Loucy (cell line): ENCODE data around the gene ZNF12.

ENCODE experiments used
- H2AFZ ChIP-seq: fragments of 200-600 bp; sonication (generic); 2 replicates; pipeline ENCODE4 v1.6.0; 2016; ENCODE audit warnings: antibody characterized with exemption, mild to moderate bottlenecking, low read length, moderate library complexity
- H3F3A ChIP-seq: fragments of 200-600 bp; 2 replicates; pipeline ENCODE4 v1.6.0; 2016; ENCODE audit warnings: antibody characterized with exemption, low read depth, mild to moderate bottlenecking
- H3K27me3 ChIP-seq: fragments of 200-600 bp; sonication (generic); 2 replicates; pipeline ENCODE4 v1.6.1; 2014; ENCODE audit warnings: low read length, mild to moderate bottlenecking; ENCODE audit not compliant: insufficient read depth, poor library complexity, severe bottlenecking
- H3K36me3 ChIP-seq: fragments of 200-600 bp; sonication (generic); 2 replicates; pipeline ENCODE4 v1.6.1; 2016; ENCODE audit warnings: low read length; ENCODE audit not compliant: insufficient read depth
- H3K4me1 ChIP-seq: fragments of 200-600 bp; sonication (generic); 2 replicates; pipeline ENCODE4 v1.5.1; 2014; ENCODE audit warnings: low read length, mild to moderate bottlenecking; ENCODE audit not compliant: insufficient read depth, poor library complexity, severe bottlenecking
- H3K4me2 ChIP-seq: fragments of 200-600 bp; sonication (generic); 2 replicates; pipeline ENCODE4 v1.6.0; 2014; ENCODE audit warnings: antibody characterized with exemption, low read length, low read depth, mild to moderate bottlenecking; ENCODE audit not compliant: poor library complexity, severe bottlenecking
- H3K4me3 ChIP-seq: fragments of 200-600 bp; sonication (generic); 2 replicates; pipeline ENCODE4 v1.5.1; 2014; ENCODE audit warnings: low read length, mild to moderate bottlenecking, mixed read lengths; ENCODE audit not compliant: poor library complexity, severe bottlenecking
- H3K79me2 ChIP-seq: fragments of 200-600 bp; sonication (generic); 2 replicates; pipeline ENCODE4 v1.6.1; 2014; ENCODE audit warnings: low read length; ENCODE audit not compliant: insufficient read depth
- H3K9ac ChIP-seq: fragments of 200-600 bp; sonication (generic); 2 replicates; pipeline ENCODE4 v1.6.0; 2014; ENCODE audit warnings: mild to moderate bottlenecking, low read depth, low read length, moderate library complexity; ENCODE audit not compliant: poor library complexity, severe bottlenecking
- H3K9me2 ChIP-seq: fragments of 200-600 bp; sonication (generic); replicated peaks from 2 replicates; pipeline ENCODE4 v1.6.1; 2016; ENCODE audit warnings: low read depth, low read length, mixed read lengths
- H3K9me3 ChIP-seq: fragments of 200-600 bp; sonication (generic); 2 replicates; pipeline ENCODE4 v1.6.1; 2014; ENCODE audit warnings: mild to moderate bottlenecking, antibody characterized with exemption, low read length, low read depth; ENCODE audit not compliant: insufficient read depth
- H4K20me1 ChIP-seq: fragments of 200-600 bp; sonication (generic); 2 replicates; pipeline ENCODE4 v1.6.0; 2014; ENCODE audit warnings: antibody characterized with exemption, low read length, mild to moderate bottlenecking; ENCODE audit not compliant: insufficient read depth, poor library complexity, severe bottlenecking
- EZH2phosphoT487 ChIP-seq: fragments of 200-600 bp; IDR thresholded peaks from 2 replicates; pipeline ENCODE4 v1.6.1; 2018; ENCODE audit warnings: antibody characterized with exemption, mild to moderate bottlenecking, moderate library complexity, borderline replicate concordance
- TF ChIP-seq, protein P1 (sequence below): fragments of 200-600 bp; sonication (generic); conservative IDR thresholded peaks from 2 replicates; pipeline ENCODE4 v1.5.1; 2014; ENCODE audit warnings: mild to moderate bottlenecking, antibody characterized with exemption, low read length

Gene ZNF12

DNA sequence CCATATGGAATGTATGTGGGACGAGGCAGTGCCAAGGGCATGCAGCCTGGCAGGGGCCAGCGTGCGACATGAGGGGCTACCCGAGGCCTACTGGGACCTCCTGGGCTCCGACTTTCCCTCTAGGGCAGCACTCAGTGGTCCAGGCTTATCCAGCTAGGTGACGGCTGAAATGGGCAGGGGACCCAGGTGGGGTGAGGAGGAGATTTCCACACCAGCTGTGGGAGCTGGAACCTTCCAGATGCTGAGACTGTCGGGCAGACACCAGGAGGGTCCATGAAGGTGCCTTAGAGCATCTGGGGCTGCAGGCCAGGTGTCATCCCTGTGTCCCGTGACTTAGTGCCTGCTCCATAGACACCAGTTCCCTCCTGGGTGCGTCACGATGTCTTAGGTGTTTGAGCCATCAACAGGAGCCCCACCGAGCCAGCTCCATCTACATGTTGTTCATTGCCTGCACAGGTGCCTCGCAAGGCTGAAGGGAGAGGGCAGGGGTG, 56.2 kb downstream of the ZNF12 start:
- H3F3A ChIP-seq = no peaks in the 10 kb centered on the region
- H3K79me2 ChIP-seq = peaks cover 15% of the 10 kb centered on the region; the same call in 1 of the 2 replicates
- H3K4me3 ChIP-seq = no peak overlapping the region
- H3K27me3 ChIP-seq = no peaks in the 10 kb centered on the region
- H3K4me1 ChIP-seq = no peaks in the 10 kb centered on the region
- H3K9me3 ChIP-seq = no peaks in the 10 kb centered on the region
- H2AFZ ChIP-seq = no peak overlapping the region
- TF ChIP-seq EZH2phosphoT487 = no peak
- TF ChIP-seq, protein P1, sequence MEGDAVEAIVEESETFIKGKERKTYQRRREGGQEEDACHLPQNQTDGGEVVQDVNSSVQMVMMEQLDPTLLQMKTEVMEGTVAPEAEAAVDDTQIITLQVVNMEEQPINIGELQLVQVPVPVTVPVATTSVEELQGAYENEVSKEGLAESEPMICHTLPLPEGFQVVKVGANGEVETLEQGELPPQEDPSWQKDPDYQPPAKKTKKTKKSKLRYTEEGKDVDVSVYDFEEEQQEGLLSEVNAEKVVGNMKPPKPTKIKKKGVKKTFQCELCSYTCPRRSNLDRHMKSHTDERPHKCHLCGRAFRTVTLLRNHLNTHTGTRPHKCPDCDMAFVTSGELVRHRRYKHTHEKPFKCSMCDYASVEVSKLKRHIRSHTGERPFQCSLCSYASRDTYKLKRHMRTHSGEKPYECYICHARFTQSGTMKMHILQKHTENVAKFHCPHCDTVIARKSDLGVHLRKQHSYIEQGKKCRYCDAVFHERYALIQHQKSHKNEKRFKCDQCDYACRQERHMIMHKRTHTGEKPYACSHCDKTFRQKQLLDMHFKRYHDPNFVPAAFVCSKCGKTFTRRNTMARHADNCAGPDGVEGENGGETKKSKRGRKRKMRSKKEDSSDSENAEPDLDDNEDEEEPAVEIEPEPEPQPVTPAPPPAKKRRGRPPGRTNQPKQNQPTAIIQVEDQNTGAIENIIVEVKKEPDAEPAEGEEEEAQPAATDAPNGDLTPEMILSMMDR = no peak
- no peak overlapping the region for H3K4me2 ChIP-seq
- H3K36me3 ChIP-seq = peaks cover 37% of the 10 kb centered on the region; the same call in 1 of the 2 replicates
- H3K9ac ChIP-seq = no peak overlapping the region
- H3K9me2 ChIP-seq = no peaks in the 10 kb centered on the region
- no peaks in the 10 kb centered on the region for H4K20me1 ChIP-seq

GRCh38 chr7:6650086-6650485, 56.7 kb downstream of the ZNF12 start:
- no peak overlapping the region for H3K9ac ChIP-seq

GRCh38 chr7:6649241-6649961, 57.3 kb downstream of the ZNF12 start:
- Histone ChIP-seq H3K9me2 (no peaks in the 10 kb centered on the region), H3K9me3 (no peaks in the 10 kb centered on the region), H4K20me1 (no peaks in the 10 kb centered on the region), H2AFZ (no peak overlapping the region), H3K4me3 (no peak overlapping the region), H3K27me3 (no peaks in the 10 kb centered on the region), H3K4me1 (no peaks in the 10 kb centered on the region), H3K4me2 (no peak overlapping the region), H3K36me3 (peaks cover 35% of the 10 kb centered on the region; the same call in 1 of the 2 replicates), H3F3A (no peaks in the 10 kb centered on the region), H3K9ac (no peak overlapping the region), H3K79me2 (peaks cover 15% of the 10 kb centered on the region; the same call in 1 of the 2 replicates)
- no peak for TF ChIP-seq EZH2phosphoT487
- TF ChIP-seq, protein P1 = no peak

More at GRCh38 chr7:6650086-6650485, 56.7 kb downstream of the ZNF12 start:
- Histone ChIP-seq H3K9me2 (no peaks in the 10 kb centered on the region), H3K79me2 (peaks cover 15% of the 10 kb centered on the region; the same call in 1 of the 2 replicates), H3K4me1 (no peaks in the 10 kb centered on the region), H3K4me3 (no peak overlapping the region), H2AFZ (no peak overlapping the region), H4K20me1 (no peaks in the 10 kb centered on the region), H3K4me2 (no peak overlapping the region), H3K27me3 (no peaks in the 10 kb centered on the region), H3F3A (no peaks in the 10 kb centered on the region), H3K36me3 (peaks cover 34% of the 10 kb centered on the region; the same call in 1 of the 2 replicates), H3K9me3 (no peaks in the 10 kb centered on the region)
- TF ChIP-seq, protein P1 = no peak
- no peak for TF ChIP-seq EZH2phosphoT487
